HG03060 (cell line): ENCODE measurements around the gene TAOK3.
"Not testable (repeated sequence)": the region's sequence is repeated elsewhere in the genome, so short reads cannot be mapped to it uniquely, and the experiment has no call there.

Source experiments
- ATAC-seq: cut with Tn5 transposase; IDR thresholded peaks from one replicate; pipeline ENCODE4 v1.9.1; 2021; ENCODE audit warnings: low read depth, moderate number of reproducible peaks; ENCODE audit not compliant: unreplicated experiment

The TAOK3 gene

DNA sequence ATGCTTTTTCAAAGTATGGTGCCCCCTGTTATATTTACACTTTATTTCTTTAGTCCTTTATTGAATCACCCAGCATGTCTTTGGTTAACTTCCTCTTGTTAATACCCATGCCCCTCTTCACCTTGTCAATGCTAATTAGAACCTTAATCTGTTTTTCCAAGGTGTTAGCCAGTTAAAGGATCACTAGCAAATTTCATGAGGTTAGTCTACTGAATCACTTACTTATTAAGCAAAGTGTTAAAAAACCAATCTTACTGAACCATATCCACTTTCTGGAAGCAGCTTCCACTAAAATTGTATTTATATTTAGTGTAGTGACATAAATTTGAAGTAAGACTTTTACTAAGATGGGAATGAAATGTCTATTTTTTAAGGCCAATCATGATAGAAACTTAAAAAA is 27.9 kb downstream of the TAOK3 start:
- ATAC-seq: no peak

DNA sequence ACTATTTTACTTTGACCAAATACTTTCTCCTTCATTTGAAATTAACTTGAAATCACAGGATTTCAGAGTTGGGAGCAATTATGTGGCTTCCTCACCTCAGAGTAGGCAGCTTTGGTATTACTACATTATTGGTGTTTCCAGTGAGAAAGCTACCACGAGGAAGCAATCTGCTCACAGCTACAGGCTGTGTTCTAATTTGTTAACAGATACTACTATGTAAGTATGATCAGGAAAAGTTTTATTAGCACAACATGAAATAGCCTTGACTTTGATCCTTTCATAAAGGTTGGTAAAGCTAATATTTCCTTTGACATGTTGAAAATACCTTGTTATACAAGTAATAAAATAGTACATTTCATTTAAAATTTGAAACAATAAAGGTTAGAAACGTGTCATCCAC is 30.6 kb downstream of the TAOK3 start:
- no peak for ATAC-seq

DNA sequence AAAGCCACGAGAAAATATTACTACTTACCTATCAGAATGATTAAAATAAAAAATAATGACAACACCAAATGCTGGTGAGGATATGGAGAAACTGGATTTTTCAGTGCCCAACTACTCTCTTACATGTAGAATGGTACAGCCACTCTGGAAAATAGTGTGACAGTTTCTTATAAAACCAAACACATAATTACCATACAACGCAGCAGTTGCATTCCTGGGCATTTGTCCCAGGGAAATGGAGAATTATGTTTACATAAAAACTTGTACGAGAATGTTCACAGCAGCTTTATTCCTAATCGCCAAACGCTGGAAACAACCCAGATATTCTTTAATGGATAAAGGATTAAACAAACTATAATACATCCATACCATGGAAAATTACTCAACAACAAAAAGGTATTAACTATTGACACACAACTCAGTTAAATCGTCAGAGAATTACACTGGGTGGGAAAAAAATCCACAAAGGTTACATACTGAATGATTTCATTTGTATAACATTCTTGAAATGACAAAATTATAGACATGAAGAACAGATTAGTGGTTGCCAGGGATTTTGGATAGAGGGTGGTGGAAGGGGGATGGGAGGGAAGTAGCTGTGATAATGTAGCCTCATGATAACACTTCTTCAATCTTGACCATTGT is 35.4 kb downstream of the TAOK3 start:
- no peak for ATAC-seq

DNA sequence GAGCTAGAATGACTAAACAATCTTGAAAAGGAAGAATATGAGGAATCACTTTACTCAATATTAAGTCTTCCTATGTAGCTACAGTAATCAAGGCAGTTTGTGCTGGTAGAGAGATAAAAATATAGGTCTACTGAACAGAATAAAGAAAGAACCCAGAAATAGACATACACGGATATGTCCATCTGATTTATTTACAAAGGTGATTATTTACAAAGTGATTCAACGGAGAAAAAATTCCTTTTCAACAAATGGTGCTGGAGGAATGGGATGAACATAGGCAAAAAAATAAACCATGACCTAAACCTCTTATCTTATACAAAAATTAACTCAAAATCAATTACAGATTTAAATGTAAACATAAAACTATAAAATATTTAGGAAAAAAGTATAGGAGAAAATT is 36.6 kb downstream of the TAOK3 start:
- no peak for ATAC-seq

DNA sequence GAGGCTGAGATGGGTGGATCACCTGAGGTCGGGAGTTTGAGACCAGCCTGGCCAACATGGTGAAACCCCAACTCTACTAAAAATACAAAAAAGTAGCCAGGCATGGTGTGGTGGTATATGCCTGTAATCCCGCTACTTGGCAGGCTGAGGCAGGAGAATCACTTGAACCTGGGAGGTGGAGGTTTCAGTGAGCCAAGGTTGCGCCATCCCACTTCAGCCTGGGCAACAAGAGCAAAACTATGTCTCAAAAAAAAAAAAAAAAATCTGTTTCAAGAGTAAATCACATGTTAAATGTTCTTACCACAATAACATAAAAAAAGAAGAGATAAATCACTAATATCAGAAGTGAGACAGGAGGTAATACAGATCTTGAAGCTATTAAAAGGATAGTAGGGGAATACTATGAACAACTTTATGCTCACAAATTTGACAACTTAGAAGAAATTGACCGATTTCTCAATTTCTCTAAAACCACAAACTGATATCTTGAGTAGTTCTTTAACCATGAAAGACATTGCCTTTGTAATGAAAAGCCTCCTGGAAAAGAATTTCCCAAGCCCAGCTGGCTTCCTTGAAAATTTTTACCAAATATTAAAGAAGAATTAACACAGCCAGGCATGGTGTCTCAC is 37.7 kb downstream of the TAOK3 start:
- no peak for ATAC-seq

DNA sequence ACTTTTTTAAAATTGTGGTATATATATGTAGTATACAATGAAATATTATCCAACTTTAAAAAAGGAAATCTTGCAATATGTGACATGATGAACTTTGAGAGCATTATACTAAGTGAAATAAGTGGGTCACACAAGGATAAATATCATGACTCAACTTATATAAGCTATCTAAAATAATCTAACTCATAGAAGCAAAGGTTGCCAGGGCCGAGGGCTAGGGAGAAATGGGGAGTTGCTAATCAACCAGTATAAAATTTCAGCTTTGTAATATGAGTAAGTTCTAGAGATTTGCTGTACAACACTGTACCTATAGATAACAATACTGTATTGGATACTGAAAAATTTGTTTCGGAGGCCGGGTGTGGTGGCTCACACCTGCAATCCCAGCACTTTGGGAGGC is 38.5 kb downstream of the TAOK3 start:
- ATAC-seq: no peak

DNA sequence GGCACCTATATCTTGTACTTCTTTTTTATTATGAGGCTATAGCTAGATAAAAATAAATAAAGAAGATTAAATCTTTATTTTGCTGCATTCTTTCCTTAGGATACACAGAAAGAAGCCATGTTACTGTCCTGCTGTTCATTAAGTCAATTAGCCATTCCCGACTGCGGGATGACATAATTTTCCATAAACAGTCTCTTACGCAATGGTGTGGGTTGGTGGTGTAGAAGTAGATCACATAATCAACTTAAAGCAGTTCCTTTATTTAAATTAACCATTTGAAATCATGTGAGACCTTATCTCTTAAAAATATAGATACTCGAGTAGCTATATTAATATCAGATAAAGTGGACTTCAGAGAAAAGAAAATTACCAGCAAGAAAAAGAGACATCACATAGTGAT is 40.2 kb downstream of the TAOK3 start:
- ATAC-seq: no peak

DNA sequence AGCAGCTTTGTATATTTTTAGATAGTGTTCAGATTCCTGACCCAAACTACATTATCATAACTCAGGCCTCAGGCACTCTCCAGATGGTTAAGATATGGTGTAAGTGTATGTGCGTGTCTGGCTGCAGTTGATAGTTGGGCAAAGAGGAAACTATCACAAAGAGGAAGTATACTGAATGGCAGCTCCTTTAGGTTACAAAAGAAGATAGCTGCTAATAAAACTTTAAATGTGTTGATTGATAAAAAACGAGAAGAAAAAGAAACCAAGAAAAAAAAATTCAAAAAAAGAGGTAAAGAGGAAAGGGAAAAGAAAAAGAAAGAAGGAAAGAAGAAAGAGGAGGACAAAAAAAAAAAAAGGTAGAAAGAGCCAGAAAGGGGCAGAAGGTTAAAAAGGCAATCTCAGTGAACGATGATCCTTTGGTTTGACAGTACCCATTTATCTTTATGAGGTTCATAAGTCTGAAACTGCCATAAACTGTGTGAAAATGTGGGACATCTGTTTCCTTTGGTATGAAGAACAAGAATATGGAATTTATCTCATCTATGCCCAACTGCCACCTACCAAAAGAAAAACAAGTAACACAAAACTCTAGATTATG is 42.2 kb downstream of the TAOK3 start:
- ATAC-seq: peak; percentile 63

DNA sequence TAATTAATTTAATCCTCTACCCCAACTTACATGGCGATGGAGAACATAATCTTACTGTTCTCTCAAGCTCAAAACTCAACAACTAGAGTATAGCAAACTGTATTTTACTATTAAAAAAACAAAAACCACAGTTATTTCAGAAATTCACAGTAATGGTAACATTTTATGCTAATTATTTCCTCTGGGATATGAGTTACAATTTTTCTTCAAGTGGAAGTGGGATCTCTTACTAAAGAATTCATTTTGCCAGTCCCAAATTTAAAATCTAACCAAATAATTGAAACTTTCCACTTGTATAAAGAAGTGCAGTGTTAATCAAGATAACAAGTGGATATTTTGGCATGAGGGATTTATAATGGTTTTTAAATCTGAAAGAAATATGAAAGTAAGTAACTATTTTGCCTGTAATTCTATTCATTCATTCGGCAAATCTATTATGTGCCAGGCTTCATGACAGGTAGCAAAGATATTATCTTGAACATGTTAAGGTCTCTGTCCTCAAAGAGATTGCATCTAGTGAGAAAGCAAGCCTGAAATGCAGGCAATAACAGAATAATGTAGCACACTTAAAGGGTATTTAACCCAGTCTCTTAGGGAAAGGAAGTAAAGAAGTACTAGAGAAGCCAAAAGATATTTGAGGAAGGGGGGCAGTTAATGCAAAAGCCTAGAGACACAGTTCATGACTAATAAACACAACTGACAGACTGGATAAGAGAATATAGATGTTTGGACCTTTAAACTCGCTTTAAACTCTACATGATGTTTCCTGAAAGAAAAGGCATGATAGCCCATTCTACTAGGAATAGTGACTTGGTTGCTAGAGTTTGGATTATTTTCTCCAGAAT is 44.0 kb downstream of the TAOK3 start:
- no peak for ATAC-seq

DNA sequence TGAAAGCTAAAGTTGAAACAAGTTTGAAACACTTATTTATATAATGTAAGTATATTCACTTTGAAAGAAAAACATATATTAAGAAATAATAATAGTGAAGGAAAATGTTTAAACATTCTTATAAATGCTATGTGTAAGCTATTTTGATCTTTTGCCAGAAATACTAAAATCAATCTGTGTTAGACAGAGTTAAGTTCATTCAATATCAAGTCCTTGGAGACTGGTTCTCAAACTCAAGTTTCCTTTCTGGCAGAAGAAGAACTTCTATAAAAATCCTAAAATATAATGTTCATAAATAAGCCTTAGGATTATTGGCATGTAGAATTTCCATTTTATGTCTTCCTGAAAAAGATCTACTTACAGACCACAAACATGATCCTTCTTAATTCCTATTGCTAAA is 45.3 kb downstream of the TAOK3 start:
- no peak for ATAC-seq

DNA sequence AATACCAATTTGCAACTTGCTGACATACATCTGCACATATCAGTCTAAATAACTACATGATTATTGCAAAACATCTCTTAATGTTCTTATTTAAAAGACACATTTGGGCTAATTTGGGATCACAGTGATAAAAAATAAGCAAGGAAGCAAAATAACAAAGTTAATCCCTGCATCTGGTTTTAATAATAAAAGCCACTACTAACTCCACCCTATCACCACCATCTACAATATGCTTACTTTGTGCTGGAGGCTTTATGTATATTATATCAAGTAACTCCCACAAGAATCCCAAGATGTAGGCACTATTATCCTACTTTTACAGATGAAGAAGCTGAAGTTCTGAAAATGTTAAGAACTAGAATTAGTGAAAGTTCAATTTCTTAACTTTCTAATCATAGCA is 45.7 kb downstream of the TAOK3 start:
- no peak for ATAC-seq

DNA sequence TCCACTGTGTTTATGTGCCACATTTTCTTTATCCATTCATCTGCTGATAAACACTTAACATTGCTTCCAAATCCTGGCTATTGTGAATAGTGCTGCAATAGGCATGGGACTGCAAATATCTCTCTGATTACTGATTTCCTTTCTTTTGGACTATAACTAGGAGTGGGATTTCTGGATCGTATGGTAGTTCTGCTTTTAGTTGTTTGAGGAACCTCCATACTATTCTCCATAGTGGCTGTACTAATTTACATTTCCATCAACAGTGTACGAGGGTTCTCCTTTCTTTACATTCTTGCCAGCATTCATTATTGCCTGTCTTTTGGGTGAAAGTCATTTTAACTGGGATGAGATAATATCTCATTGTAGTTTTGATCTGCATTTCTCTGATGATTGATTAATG is 47.6 kb downstream of the TAOK3 start:
- no peak for ATAC-seq

DNA sequence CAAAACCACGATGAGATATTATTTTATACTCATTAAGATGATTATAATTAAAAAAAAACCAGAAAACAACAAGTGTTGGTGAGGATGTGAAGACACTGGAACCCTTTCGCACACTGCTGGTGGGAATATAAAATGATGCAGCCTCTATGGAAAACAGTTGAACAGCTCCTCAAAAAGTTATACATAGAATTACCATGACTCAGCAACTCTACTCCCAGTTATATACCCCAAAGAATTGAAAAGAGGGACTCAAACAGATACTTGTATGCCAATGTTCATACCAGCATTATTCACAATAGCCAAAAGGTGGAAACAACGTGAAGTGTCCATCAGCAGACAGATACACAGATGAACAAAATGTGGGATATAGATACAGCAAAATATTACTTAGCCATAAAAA is 53.1 kb downstream of the TAOK3 start:
- ATAC-seq: no peak

DNA sequence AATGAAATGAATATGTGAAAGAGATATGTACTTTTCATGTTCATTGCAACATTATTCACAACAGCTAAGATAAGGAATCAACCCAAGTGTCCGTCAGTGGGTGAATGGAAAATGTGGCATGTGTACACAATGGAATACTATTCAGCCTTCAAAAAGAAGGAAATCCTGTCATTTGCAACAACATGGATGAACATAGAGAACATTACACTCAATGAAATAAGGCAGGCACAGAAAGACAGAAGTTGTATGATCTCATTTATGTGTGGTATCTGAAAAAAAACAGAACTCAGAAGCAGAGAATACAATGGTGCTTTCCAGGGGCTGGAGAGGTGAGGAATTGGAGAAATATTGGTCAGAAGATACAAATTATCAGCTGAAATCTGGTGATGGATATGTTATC is 54.0 kb downstream of the TAOK3 start:
- no peak for ATAC-seq

DNA sequence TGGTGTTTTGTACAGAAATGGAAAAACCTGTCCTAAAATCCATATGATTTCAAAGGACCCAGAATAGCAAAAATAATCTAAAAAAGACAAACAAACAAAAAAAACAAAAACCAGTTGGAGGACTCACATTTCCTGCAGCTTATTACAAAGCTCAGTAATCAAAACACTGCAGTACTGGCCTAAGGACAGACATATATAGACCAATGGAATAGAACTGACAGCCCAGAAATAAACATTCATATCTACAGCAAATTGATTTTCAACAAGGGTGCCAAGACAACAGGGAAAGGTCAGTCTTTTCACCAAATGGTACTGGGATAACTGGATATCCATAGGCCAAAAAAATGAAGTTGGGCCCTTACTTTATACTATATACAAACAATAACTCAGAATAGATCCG is 55.0 kb downstream of the TAOK3 start:
- ATAC-seq: no peak

DNA sequence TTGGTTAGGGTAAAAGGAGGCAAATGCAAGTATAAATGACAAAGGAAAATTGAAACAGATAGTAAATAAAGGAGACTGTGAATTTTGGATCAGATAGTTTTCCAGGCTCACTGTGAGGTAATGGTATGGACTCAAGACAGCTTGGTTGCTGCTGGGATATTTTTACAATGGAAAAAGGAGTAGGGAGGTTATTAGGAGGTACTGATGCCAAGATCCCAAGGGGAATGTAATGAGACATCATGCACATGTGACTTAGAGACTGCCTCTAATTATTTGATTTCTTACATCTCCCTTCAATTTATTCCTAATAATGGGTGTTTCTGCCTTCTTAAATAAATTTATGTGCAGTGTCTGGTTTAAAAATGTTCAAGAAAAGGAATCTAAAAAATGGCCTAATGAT is 56.9 kb downstream of the TAOK3 start:
- no peak for ATAC-seq

DNA sequence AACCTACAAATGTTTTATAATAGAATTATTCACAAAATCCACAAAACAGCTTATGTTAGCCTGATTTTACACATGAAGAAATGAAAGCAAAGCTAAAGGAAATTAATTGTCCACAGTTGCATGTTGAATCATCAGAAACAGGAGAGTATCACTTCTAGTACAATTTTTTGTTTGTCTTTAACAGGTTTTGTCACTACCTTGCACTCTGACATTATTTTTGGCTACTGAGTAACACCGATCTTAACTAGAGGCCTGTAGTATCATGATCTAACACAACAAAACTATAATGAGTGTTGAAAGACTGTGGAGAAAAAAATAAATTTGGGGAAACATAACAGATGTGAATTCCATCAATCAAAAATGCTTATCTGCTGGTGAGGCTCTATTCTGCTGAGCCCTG is 60.1 kb downstream of the TAOK3 start:
- ATAC-seq: peak; percentile 58

DNA sequence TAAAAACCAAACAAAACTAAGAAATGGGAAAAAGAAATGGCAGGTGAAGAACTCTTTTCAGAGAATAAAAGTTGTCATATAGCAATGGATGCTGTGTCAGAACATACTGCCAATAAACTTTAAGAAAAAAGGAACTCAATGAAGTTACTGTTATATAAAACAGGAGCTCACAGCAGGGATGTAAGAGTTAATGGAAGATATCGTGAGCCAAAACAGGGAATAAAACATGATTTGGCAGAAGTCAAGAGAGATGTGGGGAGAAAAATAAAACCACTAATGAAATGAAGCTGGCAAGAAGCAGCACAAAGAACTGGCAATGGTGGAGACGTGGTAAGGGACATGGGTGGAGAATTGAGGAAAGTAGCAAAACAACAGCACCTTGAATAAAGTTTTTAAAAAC is 61.0 kb downstream of the TAOK3 start:
- ATAC-seq: no peak

DNA sequence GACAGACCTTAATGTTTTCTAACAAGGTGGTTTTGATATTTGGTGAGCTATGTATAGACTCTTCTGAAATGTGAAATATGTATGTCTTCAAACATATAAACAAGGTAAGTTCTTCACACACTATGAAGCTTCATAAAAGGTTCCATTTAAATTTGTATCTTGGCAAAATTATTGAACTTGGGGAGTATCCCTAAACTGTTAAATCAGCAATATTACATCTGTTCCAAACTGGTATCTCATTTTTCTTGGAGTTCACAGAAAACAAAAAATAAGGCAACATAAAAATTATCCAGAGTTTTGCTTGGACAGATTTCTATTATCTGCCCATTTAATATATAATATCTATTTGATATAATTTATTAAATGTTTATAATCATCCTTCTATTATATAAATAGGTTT is 62.4 kb downstream of the TAOK3 start:
- ATAC-seq: no peak

DNA sequence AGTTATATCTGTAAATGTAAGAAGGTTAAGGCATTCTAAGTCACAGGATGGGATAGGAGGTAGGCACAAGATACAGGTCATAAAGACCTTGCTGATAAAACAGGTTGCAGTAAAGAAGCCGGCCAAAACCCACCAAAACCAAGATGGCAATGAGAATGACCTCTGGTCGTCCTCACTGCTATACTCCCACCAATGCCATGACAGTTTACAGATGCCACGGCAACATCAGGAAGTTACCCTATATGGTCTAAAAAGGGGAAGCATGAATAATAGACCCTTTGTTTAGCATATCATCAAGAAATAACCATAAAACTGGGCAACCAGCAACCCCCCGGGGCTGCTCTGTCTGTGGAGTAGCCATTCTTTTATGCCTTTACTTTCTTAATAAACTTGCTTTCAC is 64.7 kb downstream of the TAOK3 start:
- not testable (repeated sequence) for ATAC-seq
